Colonic mucosa (tissue), 4 donors: ENCODE measurements around the gene DENND2D. TPM values are rescaled to one million over a fixed set of nuclear protein-coding genes. Genes with fewer than 3 reads are reported as not detected.

Experiments used
- DNase-seq: peaks from one replicate; pipeline ENCODE4 v3.0.0-alpha.2; 2020
- H3K27ac ChIP-seq: fragments of 200-600 bp; one replicate; pipeline ENCODE4 v1.8.0; 2021
- H3K27me3 ChIP-seq: fragments of 200-600 bp; one replicate; pipeline ENCODE4 v1.8.0; 2021
- H3K36me3 ChIP-seq: fragments of 200-600 bp; one replicate; pipeline ENCODE4 v1.8.0; 2021
- H3K4me1 ChIP-seq: fragments of 200-600 bp; one replicate; pipeline ENCODE4 v1.8.0; 2021; ENCODE audit warnings: mild to moderate bottlenecking
- H3K4me3 ChIP-seq: fragments of 200-600 bp; one replicate; pipeline ENCODE4 v1.8.0; 2021
- H3K9ac ChIP-seq, 2 donors: one replicate each; pipeline ENCODE4 v1.7.0; 2013; ENCODE audit warnings: control low read depth in 2 of 2, low read depth in 2 of 2, low read length in 2 of 2
- H3K9me3 ChIP-seq: fragments of 200-600 bp; one replicate; pipeline ENCODE4 v1.8.0; 2021
- CTCF ChIP-seq: fragments of 200-600 bp; IDR thresholded peaks from one replicate; pipeline ENCODE4 v1.8.0; 2022; ENCODE audit warnings: antibody characterized with exemption, mild to moderate bottlenecking
- intact Hi-C: fragments of 100-400 bp; cut with DNase I; formaldehyde crosslinking; loops from one replicate; pipeline ENCODE4 v1.14.1; 2022
- total RNA-seq, 2 donors: library from RNA; stranded (reverse); fragmentation: NEBNext Ultra II Directional in 1 of 2; extraction: Animal tissue kit (Norgen Biotek cat#: 25700) in 1 of 2; gene quantifications; one replicate each; pipeline ENCODE4 v1.2.1, GENCODE V29; 2021
- donor health status: healthy.
- donor health status: DM: no; HTN: no; CAD: no.
- donor health status: DM: no; HTN: no; CAD: no.

The DENND2D gene
- total RNA-seq, 2 donors from 2014 or later = 51.0 to 65.2 TPM

DNA sequence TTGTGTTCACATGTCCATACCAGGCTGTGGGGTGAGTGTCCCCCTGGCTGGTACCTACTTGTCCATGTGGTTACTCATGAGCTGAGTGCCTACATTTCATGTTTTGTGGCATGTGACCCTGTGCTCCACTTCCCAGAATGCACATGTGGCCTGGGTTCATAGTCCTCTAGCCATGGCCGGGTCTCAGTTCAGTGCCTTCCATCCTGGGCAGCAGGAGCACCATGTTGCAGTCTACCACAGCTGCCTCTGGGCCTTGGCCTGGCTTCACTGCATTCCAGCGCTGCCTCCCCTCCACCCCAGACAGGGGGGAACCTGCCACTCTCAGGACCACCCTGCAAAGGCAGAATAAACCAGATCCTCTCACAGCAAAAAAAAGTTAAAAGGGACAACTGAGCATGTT, 54.9 kb downstream of the DENND2D start:
- no peak for DNase-seq
- no peak overlapping the region for H3K27ac ChIP-seq
- no peak for TF ChIP-seq CTCF
- no peak overlapping the region for H3K9ac ChIP-seq
- no peaks in the 10 kb centered on the region for H3K27me3 ChIP-seq
- H3K9me3 ChIP-seq = no peaks in the 10 kb centered on the region
- H3K4me3 ChIP-seq = no peak overlapping the region
- H3K4me1 ChIP-seq = no peaks in the 10 kb centered on the region
- intact Hi-C loops = loop anchor here (10.0 kb wide), 1 partner anchor 79 kb away; the partner anchor contains the start of gene CHI3L2
- H3K36me3 ChIP-seq = peaks cover 7% of the 10 kb centered on the region

- no peak for DNase-seq
- Histone ChIP-seq H3K27me3 (no peaks in the 10 kb centered on the region), H3K9ac (no peak overlapping the region), H3K36me3 (no peaks in the 10 kb centered on the region), H3K4me1 (no peaks in the 10 kb centered on the region), H3K9me3 (no peaks in the 10 kb centered on the region), H3K4me3 (no peak overlapping the region), H3K27ac (no peak overlapping the region)
- TF ChIP-seq CTCF = no peak
- intact Hi-C loops = loop anchor here (10.0 kb wide), 1 partner anchor 82 kb away; the partner anchor contains the start of gene CHI3L2
Observed at GRCh38 chr1:111142356-111142975, 58.0 kb downstream of the DENND2D start.

- Histone ChIP-seq H3K27ac (no peak overlapping the region), H3K9me3 (no peaks in the 10 kb centered on the region), H3K4me3 (peak overlapping the region; percentile 81), H3K9ac (no peak overlapping the region), H3K4me1 (no peaks in the 10 kb centered on the region), H3K36me3 (no peaks in the 10 kb centered on the region), H3K27me3 (no peaks in the 10 kb centered on the region)
- no peak for DNase-seq
- intact Hi-C loops = loop anchor here (10.0 kb wide), 1 partner anchor 83 kb away; the partner anchor contains the start of gene CHI3L2
- TF ChIP-seq CTCF = no peak
Observed at GRCh38 chr1:111141245-111142220, 58.9 kb downstream of the DENND2D start.

DNA sequence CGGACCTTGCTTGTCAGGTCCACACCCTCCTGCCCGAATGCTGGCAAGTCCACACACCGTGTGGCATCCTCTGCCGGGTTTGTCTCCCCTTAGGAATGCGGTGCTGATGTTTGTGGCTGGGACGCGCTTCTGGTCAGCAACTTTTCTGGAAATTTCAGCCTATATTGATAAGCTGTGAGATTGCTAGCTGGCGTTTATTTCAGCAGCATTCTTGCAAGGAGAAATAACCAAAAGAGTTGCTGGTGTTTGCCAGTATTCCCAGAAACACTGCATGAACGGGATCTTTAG, 59.8 kb downstream of the DENND2D start:
- peak overlapping the region; percentile 81 for H3K4me3 ChIP-seq
- peak overlapping the region; percentile 90 for H3K27ac ChIP-seq
- intact Hi-C loops = loop anchor here (10.0 kb wide), 1 partner anchor 84 kb away; the partner anchor contains the start of gene CHI3L2
- TF ChIP-seq CTCF = no peak
- DNase-seq = no peak
- H3K27me3 ChIP-seq = no peaks in the 10 kb centered on the region
- H3K4me1 ChIP-seq = no peaks in the 10 kb centered on the region
- no peaks in the 10 kb centered on the region for H3K9me3 ChIP-seq
- no peaks in the 10 kb centered on the region for H3K36me3 ChIP-seq
- H3K9ac ChIP-seq = peak overlapping the region; percentile 88 to 94

GRCh38 chr1:111139956-111140679, 60.3 kb downstream of the DENND2D start, which contains the start of the genes CEPT1 and DRAM2:
Gene CEPT1, plus strand, starts transcription at chr1:111140223. Its CDS starts 7,492 bp downstream, at chr1:111147715.
Gene DRAM2, minus strand, starts transcription at chr1:111140093. Its CDS starts 8,539 bp downstream, at chr1:111131554.
- intact Hi-C loops = loop anchor here (10.0 kb wide), 1 partner anchor 85 kb away; the partner anchor contains the start of gene CHI3L2
- Histone ChIP-seq H3K9ac (peak within 1 kb of the TSS; percentile 88 to 94), H3K27me3 (no peaks in the 10 kb centered on the region), H3K4me1 (no peaks in the 10 kb centered on the region), H3K36me3 (no peaks in the 10 kb centered on the region), H3K27ac (peak within 1 kb of the TSS; percentile 90), H3K4me3 (peak within 1 kb of the TSS; percentile 81), H3K9me3 (no peaks in the 10 kb centered on the region)
- DNase-seq = peak; percentile 98
- TF ChIP-seq CTCF = no peak
